ENCODE data around the gene TTC21A.

Gene TTC21A

DNA sequence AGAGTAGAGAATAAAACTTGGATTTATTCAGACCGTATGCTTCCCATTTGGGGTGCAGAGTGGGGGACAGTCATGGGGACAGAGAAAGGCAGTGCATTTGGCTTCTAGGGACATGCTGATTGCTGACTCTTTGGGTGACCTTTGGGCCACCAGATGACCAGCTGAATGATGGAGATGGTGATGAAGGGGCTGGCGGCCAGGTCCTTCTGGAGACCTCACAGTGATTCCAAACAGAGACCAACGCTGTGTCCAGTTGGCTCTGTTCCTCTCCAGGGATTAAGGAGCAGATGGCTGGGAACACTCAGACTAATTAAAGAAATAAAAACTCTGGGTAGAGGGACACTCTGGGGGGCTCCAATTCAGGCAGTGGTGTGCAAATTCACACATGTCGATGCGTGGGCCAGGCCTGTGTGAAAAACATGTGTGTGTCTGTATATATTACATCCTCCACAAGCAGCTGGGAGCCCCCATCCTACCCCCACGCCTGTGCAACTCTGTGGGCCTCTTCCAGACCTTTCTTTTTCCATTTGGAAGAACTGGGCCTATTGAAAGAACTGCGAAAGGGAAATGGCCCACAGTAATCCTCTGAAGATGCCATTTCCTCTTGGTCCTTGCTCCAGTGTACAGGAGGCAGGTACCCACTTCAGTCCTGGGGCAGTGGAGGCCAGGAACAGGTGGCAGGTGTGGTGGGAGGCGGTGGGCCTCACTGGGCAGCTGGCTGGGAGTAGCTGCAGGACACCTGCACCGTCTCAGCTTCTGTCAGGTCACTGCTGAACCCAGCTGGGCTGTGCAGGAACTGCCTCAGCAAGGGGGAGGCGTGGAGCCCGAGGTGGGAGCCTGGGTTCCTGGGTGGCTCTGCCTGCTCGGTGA, 76.0 kb downstream of the TTC21A start:
- DNase-seq: no peak

DNA sequence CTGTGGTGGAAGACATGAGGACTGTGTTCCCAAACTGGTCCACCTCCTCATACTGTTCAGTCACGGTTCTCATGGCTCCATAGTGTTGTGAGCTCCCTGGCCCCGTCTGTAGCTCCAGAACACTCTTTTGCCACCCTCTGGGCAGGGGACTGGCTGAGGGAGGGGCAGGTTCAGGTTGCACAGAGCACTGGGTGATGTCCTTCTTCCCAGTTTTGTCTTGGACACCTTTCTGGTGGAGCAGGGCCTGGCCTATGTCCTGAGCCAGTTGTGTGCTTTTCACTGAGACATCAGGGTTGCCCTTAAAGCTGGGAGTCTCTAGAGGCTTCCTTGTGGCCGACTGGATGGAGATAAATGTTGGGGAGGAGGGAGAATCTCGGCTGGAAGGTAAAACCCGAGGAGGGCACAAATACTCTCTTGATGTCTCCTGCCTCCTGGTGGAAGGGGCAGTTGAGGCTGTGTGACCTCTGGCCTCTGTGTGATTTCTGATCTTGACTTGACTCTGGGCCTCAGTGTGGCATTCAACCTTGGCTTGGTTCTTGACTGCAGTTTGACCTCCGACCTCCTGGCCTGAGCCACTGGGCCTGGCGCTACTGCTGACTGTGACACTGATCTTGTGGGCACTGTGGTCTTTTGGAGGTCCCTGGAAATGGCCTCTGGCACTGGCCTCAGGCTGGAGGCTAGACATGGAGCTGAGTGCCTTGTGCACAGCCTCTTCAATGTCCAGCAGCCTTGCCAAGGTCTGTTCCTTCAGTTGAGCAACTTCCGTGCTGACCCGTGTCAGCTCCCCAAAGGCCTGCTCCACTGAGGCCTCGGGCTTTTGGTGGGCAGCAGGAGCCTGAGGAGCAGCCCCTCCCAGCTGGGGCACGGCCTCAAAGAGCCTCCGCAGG, 76.8 kb downstream of the TTC21A start:
- DNase-seq: no peak

DNA sequence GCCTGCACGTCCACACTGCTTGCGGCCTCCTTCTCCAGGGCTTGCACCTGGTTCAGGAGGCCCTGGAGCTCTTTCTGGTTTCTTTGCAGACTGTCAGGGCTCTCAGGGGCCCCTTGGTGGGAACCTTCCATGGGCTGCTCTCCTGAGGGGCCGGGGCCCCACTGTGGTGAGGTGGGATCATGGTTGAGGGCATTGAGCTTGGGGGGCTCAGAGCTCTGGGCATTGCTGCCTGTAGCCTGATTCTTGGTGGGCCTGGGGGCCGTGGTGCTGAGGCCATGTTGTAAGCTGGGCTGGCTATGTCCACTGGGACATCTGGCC, 77.4 kb downstream of the TTC21A start:
- no peak for DNase-seq

DNA sequence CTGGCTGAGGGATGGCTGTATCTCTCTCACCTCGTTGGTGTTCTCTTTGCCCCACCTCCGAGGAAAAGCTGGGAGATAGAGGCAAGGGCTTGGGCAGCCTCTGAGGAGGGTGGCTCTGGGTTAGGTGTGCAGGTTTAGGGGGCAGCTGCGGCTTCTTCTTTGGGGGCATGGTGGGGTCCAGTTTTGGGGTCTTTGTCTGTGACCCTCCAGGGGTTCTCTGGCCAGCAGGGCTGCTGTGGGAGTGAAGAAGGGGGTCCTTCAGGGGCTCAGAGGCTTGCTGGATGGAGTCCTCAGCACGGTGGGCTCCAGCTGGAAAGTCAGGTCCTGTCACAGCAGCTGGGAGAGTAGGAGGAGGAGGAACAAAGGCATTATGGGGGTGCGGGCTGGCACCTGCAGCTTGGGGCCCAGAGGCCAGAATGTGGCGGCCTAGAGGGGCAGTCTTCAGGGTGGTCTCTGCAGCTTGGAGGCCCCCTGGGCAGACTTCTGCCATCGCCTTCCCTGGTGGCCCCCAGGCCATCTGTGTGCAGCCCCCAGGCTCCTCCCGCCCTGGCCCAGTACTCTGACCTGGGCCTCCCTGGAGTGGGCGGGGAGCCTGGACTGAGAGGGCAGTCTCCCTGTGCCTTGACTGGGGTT, 78.0 kb downstream of the TTC21A start:
- no peak for DNase-seq

DNA sequence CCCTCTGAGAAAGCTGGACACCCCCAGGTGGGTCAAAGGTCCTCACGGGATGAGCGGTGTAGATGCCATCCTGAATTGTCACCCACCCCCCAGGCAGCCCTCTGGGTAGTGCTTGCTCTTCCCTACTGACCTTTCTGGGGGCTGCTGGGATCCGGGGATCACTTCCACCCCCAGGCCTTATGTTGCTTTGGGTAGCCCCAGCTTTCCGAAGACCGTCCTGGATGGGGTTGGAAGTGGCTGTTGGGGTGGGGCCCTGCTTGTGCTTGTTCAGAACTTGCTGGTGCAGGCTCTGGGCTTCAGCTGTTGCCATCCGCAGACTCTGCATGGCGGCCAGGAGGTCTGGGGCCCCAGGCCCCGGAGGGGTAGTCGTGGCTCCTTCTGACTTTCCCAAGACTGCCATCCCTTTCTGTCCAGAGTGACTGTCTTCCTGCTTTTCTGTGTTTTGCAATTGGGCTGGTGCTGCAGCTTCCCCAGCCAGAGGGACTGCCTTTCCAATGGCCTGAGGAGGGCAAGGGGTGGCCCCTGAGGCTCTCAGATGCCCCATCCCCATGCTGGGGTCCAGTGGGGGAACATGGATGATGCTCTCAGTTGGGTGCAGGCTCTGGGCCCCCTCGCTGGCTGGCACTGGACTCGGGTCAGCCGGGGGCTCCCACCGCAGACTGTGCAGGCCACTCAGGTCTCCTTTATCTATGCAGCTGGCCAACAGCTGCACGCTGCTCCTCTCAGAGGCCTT, 78.6 kb downstream of the TTC21A start:
- DNase-seq: no peak

DNA sequence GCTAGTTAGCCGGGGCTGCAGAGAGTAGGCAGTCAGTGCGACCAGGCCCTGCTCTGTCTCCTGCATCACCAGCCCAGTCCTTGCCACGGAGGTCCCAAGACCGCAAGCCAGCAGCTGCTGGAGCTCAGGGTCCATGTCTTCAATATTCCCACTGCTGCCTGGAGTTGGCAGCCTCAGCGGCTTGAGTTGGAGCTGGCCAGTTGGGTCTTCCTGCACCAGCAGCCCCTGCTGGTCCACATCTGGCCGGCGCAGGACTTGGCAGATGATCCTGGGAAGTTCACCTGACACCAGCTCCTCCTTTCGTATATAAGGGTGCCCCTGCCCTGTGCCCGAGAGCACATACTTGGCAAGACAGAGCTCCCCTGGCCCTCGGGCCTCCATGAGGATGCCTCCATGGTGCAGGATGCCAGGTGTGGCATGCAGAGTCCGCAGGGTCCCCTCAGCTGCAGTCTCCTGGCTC, 79.2 kb downstream of the TTC21A start:
- DNase-seq: no peak

DNA sequence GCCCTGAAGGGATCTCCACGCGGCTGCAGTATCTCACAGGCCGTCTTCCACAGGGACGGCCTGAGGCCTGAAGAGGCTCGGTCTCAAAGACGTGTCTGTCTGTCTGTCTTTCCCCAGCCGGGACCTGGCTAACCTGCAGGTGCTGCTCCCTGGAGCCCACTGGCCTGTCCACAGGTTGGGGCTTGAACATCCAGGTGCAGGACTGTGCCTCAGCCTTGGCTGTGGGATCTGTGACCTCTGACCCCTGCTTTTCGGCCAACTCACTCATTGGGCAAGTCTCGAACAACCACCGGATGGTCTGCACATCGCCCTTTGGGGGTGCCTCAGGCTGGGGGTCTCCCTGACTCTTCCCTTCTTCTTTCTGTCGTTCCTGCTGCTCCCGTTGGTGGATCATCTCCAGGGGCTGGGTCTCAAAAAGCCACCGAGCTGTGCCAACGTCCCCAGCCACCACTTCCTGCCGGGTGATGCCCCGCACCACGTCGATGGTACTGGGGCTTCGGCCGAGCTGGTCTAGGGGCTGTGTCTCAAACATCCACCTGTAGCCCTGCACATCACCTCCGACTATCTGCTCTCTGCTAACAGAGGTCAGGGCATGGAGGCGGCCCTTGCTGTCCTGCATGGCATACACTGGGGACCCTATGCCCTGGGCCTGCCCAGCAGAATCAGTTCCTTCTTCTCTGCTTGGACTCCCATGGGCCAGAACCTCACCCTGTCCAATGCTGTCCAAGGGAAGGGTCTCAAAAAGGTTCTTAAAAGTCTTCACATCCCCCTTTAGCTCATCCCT, 80.1 kb downstream of the TTC21A start:
- no peak for DNase-seq
